Chondrocyte (in vitro differentiated cells): Measurements from ENCODE around the gene APMAP. TPM values are rescaled to one million over a fixed set of nuclear protein-coding genes. Genes with fewer than 3 reads are reported as not detected.

Experiments used
- DNase-seq: peaks from one replicate; pipeline ENCODE4 v3.0.0; 2021; ENCODE audit warnings: mixed read lengths, low spot score
- H3K27ac Mint-ChIP-seq: one replicate; pipeline ENCODE4 v1.8.0; 2021; ENCODE audit warnings: mild to moderate bottlenecking, moderate library complexity, mixed read lengths; ENCODE audit not compliant: unreplicated experiment
- H3K27me3 Mint-ChIP-seq: 2 replicates; pipeline ENCODE4 v1.8.0; 2021; ENCODE audit warnings: low read depth, mixed read lengths
- H3K36me3 Mint-ChIP-seq: 2 replicates; pipeline ENCODE4 v1.8.0; 2021; ENCODE audit warnings: low read depth, mixed read lengths
- H3K4me1 Mint-ChIP-seq: 2 replicates; pipeline ENCODE4 v1.8.0; 2021; ENCODE audit warnings: low read depth, mild to moderate bottlenecking, mixed read lengths
- H3K4me3 Mint-ChIP-seq: one replicate; pipeline ENCODE4 v1.8.0; 2021; ENCODE audit warnings: mild to moderate bottlenecking, moderate library complexity, mixed read lengths; ENCODE audit not compliant: unreplicated experiment
- H3K9me3 Mint-ChIP-seq: 2 replicates; pipeline ENCODE4 v1.8.0; 2021; ENCODE audit warnings: low read depth, mixed read lengths
- CTCF ChIP-seq: fragments of 200-600 bp; sonication (generic); IDR thresholded peaks from 2 replicates; pipeline ENCODE4 v1.5.0; 2021; ENCODE audit warnings: antibody characterized with exemption, mild to moderate bottlenecking, moderate library complexity
- total RNA-seq: library from RNA; stranded (reverse); gene quantifications from 3 replicates; pipeline ENCODE4 v1.2.1, GENCODE V29; 2021

Gene APMAP
- total RNA-seq, 1 donor from 2014 or later: 82.2 TPM

GRCh38 chr20:25033924-25034300 is 41.4 kb upstream of the APMAP start:
- Mint-ChIP-seq H3K4me1 (peaks cover 43% of the 10 kb centered on the region), H3K4me3 (no peak overlapping the region), H3K9me3 (no peaks in the 10 kb centered on the region), H3K27me3 (peaks cover 6% of the 10 kb centered on the region), H3K27ac (no peak overlapping the region), H3K36me3 (peaks cover 8% of the 10 kb centered on the region)
- no peak for TF ChIP-seq CTCF
- DNase-seq: peak; percentile 20

DNA sequence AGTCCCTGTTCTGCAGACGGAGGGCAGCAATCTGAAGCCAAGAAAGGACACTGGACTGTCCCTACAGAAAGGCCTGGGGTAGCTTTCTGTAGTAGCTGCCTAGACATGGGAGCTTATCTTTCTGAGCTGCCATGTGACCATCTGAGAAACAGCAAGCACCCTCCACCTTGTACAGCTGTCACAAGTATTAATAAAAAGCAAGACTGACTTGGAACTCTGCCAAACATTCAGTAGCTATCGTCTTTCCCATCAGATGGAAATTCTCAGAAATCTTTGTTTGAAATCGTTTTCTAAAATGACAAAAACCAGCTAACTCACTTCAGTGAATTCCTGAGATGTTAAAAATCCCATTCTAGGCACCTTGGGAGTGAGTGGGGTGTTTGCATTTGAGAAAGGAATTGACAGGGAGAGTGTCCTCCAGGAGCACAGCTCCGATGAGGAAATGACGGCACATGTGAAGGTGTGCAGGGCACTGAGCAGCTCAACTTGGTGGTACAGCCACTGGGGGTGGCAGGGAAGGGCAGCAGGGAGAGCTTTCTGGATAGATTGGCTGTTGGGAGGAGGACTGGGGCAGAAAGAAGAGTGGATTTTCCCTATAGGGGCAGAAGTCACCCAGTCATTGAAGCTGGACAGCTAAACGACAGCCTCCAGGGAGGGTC is 40.8 kb upstream of the APMAP start:
- H3K27ac Mint-ChIP-seq: no peak overlapping the region
- TF ChIP-seq CTCF: no peak
- H3K27me3 Mint-ChIP-seq: peaks cover 6% of the 10 kb centered on the region
- DNase-seq: no peak
- no peak overlapping the region for H3K4me3 Mint-ChIP-seq
- H3K36me3 Mint-ChIP-seq: peaks cover 8% of the 10 kb centered on the region
- no peaks in the 10 kb centered on the region for H3K9me3 Mint-ChIP-seq
- peaks cover 40% of the 10 kb centered on the region for H3K4me1 Mint-ChIP-seq

DNA sequence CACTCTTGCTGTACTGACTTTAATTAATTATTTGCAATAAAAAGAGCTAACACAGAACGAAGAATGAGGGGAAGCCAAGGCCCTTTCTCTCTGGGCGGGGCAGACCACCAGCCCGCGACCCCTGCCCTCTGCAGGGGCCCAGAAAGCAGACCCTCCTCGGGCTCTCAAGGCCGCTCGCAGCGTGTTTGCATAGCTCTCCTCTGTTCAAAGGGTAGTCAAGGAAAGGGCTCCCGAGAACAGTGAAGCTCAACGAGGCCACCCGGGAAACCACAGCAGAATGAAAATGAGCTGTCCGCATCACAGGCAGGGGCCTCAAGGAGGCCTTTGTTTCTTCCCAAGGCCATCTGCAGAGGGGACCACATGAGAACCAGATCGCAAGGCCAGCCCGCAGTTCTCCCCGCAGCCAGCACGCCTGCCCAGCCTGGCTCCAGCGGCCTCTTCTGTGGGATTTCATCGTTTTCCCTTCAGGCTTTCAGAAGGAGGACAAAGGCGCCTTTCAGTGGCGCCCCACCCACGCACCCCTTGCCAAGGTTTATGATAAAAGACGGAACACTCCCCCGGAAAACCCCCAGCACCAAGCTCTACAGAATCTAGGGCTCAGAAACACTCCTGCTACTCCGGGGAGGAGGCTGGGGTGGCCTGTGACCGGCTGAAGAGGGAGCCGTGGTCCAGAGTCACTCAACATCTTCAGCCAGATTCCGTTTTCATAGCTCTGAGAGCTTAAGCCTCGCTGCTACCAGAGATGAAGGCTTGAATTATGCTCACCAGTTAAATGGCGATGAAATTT is 40.1 kb upstream of the APMAP start:
- H3K36me3 Mint-ChIP-seq: peaks cover 8% of the 10 kb centered on the region
- no peak overlapping the region for H3K27ac Mint-ChIP-seq
- no peaks in the 10 kb centered on the region for H3K9me3 Mint-ChIP-seq
- TF ChIP-seq CTCF: peak; percentile 15
- H3K4me3 Mint-ChIP-seq: no peak overlapping the region
- peaks cover 34% of the 10 kb centered on the region for H3K4me1 Mint-ChIP-seq
- peak; percentile 52 for DNase-seq
- peaks cover 6% of the 10 kb centered on the region for H3K27me3 Mint-ChIP-seq

DNA sequence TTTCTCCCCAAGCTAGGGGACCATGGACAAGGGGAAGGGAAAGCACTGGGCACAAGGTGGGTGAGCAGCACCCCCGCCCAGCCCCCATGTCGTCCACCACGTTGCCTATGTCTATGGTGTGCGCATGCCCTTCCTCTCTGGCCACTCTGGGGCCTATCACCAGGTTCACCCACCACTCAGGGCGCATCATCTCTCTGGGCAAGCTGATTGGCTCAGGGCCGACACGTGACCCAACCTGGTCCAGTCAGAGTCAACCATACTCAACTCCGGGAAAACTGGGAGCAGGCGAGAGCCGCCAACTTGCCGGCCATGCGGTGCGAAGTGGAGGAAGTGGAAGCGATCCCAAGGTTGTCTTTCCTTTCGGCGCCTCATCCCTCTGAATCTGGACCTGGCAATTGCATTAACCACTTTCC is 39.5 kb upstream of the APMAP start:
- Mint-ChIP-seq H3K27ac (no peak overlapping the region), H3K4me3 (no peak overlapping the region), H3K27me3 (peaks cover 6% of the 10 kb centered on the region), H3K9me3 (no peaks in the 10 kb centered on the region), H3K36me3 (peaks cover 8% of the 10 kb centered on the region), H3K4me1 (peaks cover 29% of the 10 kb centered on the region)
- no peak for TF ChIP-seq CTCF
- peak; percentile 81 for DNase-seq

DNA sequence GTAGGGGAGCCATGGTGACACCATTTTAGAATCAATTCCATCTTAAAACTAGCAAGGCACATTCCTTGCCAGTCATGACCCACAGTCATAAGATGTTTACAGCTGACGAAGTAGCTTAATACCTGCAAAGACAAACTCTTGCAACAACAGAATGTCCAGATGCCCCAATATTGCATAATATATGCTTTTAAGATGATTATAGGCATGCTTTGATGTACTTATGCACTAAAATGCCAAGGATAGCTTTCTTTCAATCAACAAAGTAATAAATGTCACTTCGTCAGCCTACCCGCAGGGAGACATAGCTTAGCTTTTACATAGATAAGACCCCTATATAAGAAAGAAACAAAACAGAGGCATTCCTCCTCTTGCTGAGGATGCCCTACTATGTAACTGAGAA is 38.7 kb upstream of the APMAP start:
- H3K36me3 Mint-ChIP-seq: peaks cover 8% of the 10 kb centered on the region
- no peak for DNase-seq
- peaks cover 6% of the 10 kb centered on the region for H3K27me3 Mint-ChIP-seq
- TF ChIP-seq CTCF: no peak
- no peaks in the 10 kb centered on the region for H3K9me3 Mint-ChIP-seq
- H3K4me1 Mint-ChIP-seq: peaks cover 20% of the 10 kb centered on the region
- no peak overlapping the region for H3K27ac Mint-ChIP-seq
- no peak overlapping the region for H3K4me3 Mint-ChIP-seq
